GDM1 (cell line): ENCODE data around the gene AZU1.
A peak's percentile ranks its signal among the peaks of the same experiment; 100 is the strongest.

Source experiments
- DNase-seq: peaks from one replicate; lab custom pipeline; 2025; lab: John Stamatoyannopoulos, UW

The AZU1 gene

GRCh38 chr19:855566-856120 is 28.0 kb downstream of the AZU1 start:
- DNase-seq: no peak

GRCh38 chr19:858284-858683 is 30.6 kb downstream of the AZU1 start:
- DNase-seq: no peak

- DNase-seq: no peak
Observed at GRCh38 chr19:858868-859843, 31.5 kb downstream of the AZU1 start, which contains the start of gene CFD. TSS of gene CFD (plus strand) at chr19:859664. CDS start at chr19:859690, 26 bp downstream.

- DNase-seq: no peak
Observed at GRCh38 chr19:861141-861755, 33.6 kb downstream of the AZU1 start.

GRCh38 chr19:861756-862580 is 34.3 kb downstream of the AZU1 start:
- peak; percentile 80 for DNase-seq

- no peak for DNase-seq
Observed at GRCh38 chr19:862581-863314, 35.1 kb downstream of the AZU1 start.

- DNase-seq: no peak
Observed at GRCh38 chr19:863315-863620, 35.6 kb downstream of the AZU1 start.

- no peak for DNase-seq
Observed at GRCh38 chr19:866769-867300, 39.2 kb downstream of the AZU1 start.

GRCh38 chr19:867301-867793 is 39.7 kb downstream of the AZU1 start:
- DNase-seq: no peak

GRCh38 chr19:867855-868457 is 40.3 kb downstream of the AZU1 start:
- DNase-seq: no peak

- DNase-seq: no peak
Observed at GRCh38 chr19:868458-869244, 41.0 kb downstream of the AZU1 start.

GRCh38 chr19:869245-870177 is 41.9 kb downstream of the AZU1 start:
- DNase-seq: no peak

GRCh38 chr19:870314-870713 is 42.7 kb downstream of the AZU1 start:
- DNase-seq: no peak

- no peak for DNase-seq
Observed at GRCh38 chr19:870963-871401, 43.3 kb downstream of the AZU1 start.

- DNase-seq: no peak
Observed at GRCh38 chr19:871446-872265, 44.0 kb downstream of the AZU1 start.

GRCh38 chr19:872266-872951 is 44.8 kb downstream of the AZU1 start:
- no peak for DNase-seq

- no peak for DNase-seq
Observed at GRCh38 chr19:873084-873483, 45.4 kb downstream of the AZU1 start.
